Naive thymus-derived CD8-positive, alpha-beta T cell (primary cell): ENCODE results near the gene MTR. TPM values are rescaled to one million over a fixed set of nuclear protein-coding genes. Genes with fewer than 3 reads are reported as not detected.
A peak's percentile ranks its signal among the peaks of the same experiment; 100 is the strongest.

Experiments used
- ATAC-seq, 2 donors: fragments of 150-1000 bp; cut with Tn5 transposase in 1 of 2; sonication (Bioruptor Pico), chemical (Tn5 transposase) in 1 of 2; 1 replicate in 1 of 2; 2 replicates in 1 of 2; pipeline ENCODE4 v1.10.0; 2021; ENCODE audit warnings: mild to moderate bottlenecking in 2 of 2, moderate library complexity in 2 of 2
- POLR2A ChIA-PET: fragments of 350-600 bp; sonication (Branson Sonifier 250); formaldehyde crosslinking; loops from one replicate; lab custom pipeline; 2021; ENCODE audit warnings: antibody characterized with exemption; lab: Charles Lee
- DNase-seq, 10 donors: peaks; one replicate each; pipeline versions ENCODE4 v3.0.0 to v3.0.0-alpha.2; 2020 to 2022
- H3K27ac Mint-ChIP-seq, 10 donors: one replicate each; pipeline ENCODE4 v1.8.0; 2020 to 2022; ENCODE audit warnings: mild to moderate bottlenecking in 10 of 10, mixed read lengths in 10 of 10, moderate library complexity in 4 of 10, inconsistent platforms in 1 of 10
- H3K27me3 Mint-ChIP-seq, 5 donors: one replicate each; pipeline ENCODE4 v1.8.0; 2021 to 2022; ENCODE audit warnings: mixed read lengths in 5 of 5
- H3K36me3 Mint-ChIP-seq, 3 donors: one replicate each; pipeline ENCODE4 v1.8.0; 2020 to 2022; ENCODE audit warnings: mixed read lengths in 3 of 3, mild to moderate bottlenecking in 2 of 3, inconsistent platforms in 1 of 3
- H3K4me1 Mint-ChIP-seq, 4 donors: one replicate each; pipeline ENCODE4 v1.8.0; 2021 to 2022; ENCODE audit warnings: mixed read lengths in 4 of 4
- H3K4me3 Mint-ChIP-seq, 10 donors: one replicate each; pipeline ENCODE4 v1.8.0; 2020 to 2022; ENCODE audit warnings: mild to moderate bottlenecking in 10 of 10, mixed read lengths in 10 of 10, moderate library complexity in 6 of 10, inconsistent platforms in 1 of 10
- H3K9me3 Mint-ChIP-seq, 9 donors: one replicate each; pipeline ENCODE4 v1.8.0; 2020 to 2022; ENCODE audit warnings: mixed read lengths in 9 of 9, mild to moderate bottlenecking in 3 of 9, inconsistent platforms in 1 of 9, moderate library complexity in 1 of 9
- polyA plus RNA-seq, 3 donors: library from polyadenylated mRNA; unstranded; fragments of 300-500 nt; fragmentation: Illumina TruSeq; gene quantifications; one replicate each; pipeline ENCODE4 v1.2.3, GENCODE V29; 2021
- total RNA-seq, 8 experiments: library from RNA in 2 of 8; stranded (reverse) in 2 of 8; gene quantifications; one replicate each; pipeline ENCODE4 v1.2.3 and lab custom pipeline; 2021 to 2026

MTR gene
- total and polyA plus RNA-seq, 5 experiments from 2014 or later, result 14.8 to 67.9 (median 25.6) TPM

GRCh38 chr1:236760480-236760879 is 34.6 kb upstream of the MTR start:
- no peaks in the 10 kb centered on the region for H3K36me3 Mint-ChIP-seq
- POLR2A ChIA-PET, result no interaction called here
- no peaks in the 10 kb centered on the region for H3K9me3 Mint-ChIP-seq
- no peak overlapping the region for H3K27ac Mint-ChIP-seq
- no peak for DNase-seq
- H3K4me1 Mint-ChIP-seq, result peaks cover 1 to 6% (median 2%) of the 10 kb centered on the region in 4 donors
- peaks cover 0 to 17% (median 0%) of the 10 kb centered on the region in 5 donors for H3K27me3 Mint-ChIP-seq
- H3K4me3 Mint-ChIP-seq, result no peak overlapping the region
- ATAC-seq, result no peak

DNA sequence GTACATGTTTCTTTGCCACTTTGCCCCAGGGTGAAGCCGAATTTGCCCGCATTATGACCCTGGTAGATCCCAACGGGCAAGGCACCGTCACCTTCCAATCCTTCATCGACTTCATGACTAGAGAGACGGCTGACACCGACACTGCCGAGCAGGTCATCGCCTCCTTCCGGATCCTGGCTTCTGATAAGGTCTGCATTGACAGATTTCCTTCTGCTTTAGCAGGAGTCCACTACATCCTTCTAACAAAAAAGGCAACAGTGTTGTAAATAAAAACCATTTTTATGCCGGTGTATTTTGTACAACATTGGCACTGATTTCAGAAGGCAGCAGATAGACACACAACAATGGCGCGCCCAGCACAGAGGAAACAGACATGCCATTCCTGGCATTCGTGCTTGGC is 34.1 kb upstream of the MTR start:
- H3K27ac Mint-ChIP-seq, result no peak overlapping the region
- POLR2A ChIA-PET, result no interaction called here
- no peaks in the 10 kb centered on the region for H3K36me3 Mint-ChIP-seq
- peaks cover 0 to 22% (median 2%) of the 10 kb centered on the region in 5 donors for H3K27me3 Mint-ChIP-seq
- ATAC-seq, result no peak
- DNase-seq, result no peak
- H3K4me1 Mint-ChIP-seq, result peaks cover 1 to 6% (median 2%) of the 10 kb centered on the region in 4 donors
- H3K4me3 Mint-ChIP-seq, result no peak overlapping the region
- no peaks in the 10 kb centered on the region for H3K9me3 Mint-ChIP-seq

DNA sequence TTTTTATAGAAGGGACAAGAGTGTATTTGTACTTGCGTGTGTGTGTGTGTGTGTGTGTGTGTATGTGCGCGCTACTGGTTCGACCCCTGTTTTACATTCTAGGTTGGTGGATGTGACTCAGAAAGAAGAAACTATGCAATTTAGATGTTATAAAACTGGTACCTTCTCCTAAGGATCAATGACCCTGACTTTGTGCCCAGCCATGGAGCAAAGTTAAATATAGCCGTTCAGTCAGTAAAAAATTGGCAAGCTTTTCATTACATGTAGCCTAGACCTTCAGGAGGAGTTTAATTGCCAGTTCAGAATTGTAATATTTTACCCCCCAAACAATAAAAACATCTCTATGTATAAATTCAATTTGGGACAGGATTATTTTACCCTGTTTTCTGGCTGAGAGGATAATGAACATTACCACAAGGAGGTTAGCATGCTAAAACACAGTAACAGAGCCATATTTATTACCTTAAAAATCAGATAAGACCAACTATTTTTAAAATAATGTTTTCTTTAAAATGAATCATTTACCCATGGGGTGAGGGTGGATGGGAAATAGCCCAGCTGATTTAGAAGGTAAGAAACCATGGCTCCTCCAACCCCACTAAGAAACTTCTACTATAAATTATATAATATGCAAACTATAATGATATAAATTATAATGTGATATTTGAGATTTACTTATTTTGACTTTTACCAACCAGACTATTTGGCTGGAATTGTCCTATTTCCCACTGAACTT is 33.5 kb upstream of the MTR start:
- POLR2A ChIA-PET, result no interaction called here
- peaks cover 0 to 25% (median 2%) of the 10 kb centered on the region in 5 donors for H3K27me3 Mint-ChIP-seq
- no peak overlapping the region for H3K4me3 Mint-ChIP-seq
- no peaks in the 10 kb centered on the region for H3K9me3 Mint-ChIP-seq
- no peak overlapping the region for H3K27ac Mint-ChIP-seq
- H3K4me1 Mint-ChIP-seq, result peaks cover 1 to 6% (median 2%) of the 10 kb centered on the region in 4 donors
- no peaks in the 10 kb centered on the region for H3K36me3 Mint-ChIP-seq
- ATAC-seq (no peak), DNase-seq (no peak)

GRCh38 chr1:236762410-236762809 is 32.7 kb upstream of the MTR start:
- Mint-ChIP-seq H3K36me3 (no peaks in the 10 kb centered on the region), H3K4me1 (peaks cover 1 to 6% (median 2%) of the 10 kb centered on the region in 4 donors), H3K9me3 (no peaks in the 10 kb centered on the region), H3K27ac (no peak overlapping the region), H3K4me3 (no peak overlapping the region), H3K27me3 (peaks cover 0 to 25% (median 2%) of the 10 kb centered on the region in 5 donors)
- ATAC-seq (no peak), DNase-seq (no peak)
- POLR2A ChIA-PET, result no interaction called here

GRCh38 chr1:236765831-236766230 is 29.3 kb upstream of the MTR start:
- ATAC-seq (no peak), DNase-seq (no peak)
- Mint-ChIP-seq H3K4me1 (no peaks in the 10 kb centered on the region), H3K27ac (no peak overlapping the region), H3K27me3 (peaks cover 3 to 48% (median 14%) of the 10 kb centered on the region in 5 donors), H3K36me3 (no peaks in the 10 kb centered on the region), H3K4me3 (no peak overlapping the region), H3K9me3 (no peaks in the 10 kb centered on the region)
- POLR2A ChIA-PET, result no interaction called here

GRCh38 chr1:236766506-236766905 is 28.6 kb upstream of the MTR start:
- POLR2A ChIA-PET, result no interaction called here

DNA sequence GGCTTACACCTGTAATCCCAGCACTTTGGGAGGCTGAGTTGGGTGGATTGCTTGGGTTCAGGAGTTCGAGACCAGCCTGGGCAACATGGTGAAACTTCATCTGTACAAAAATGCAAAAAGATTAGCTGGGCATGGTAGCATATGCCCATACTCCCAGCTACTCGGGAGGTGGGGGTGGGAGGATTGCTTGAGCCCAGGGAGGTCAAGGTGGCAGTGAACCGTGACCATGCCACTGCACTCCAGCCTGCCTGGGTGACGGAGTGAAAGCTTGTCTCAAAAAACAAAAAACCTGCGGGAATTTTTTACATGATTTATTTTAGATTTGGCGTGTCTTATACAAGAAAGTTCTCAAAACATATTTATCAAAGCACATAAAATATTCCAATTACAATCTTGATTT is 27.8 kb upstream of the MTR start:
- peaks cover 3 to 56% (median 14%) of the 10 kb centered on the region in 5 donors for H3K27me3 Mint-ChIP-seq
- POLR2A ChIA-PET, result no interaction called here

More at GRCh38 chr1:236766506-236766905, 28.6 kb upstream of the MTR start:
- H3K27me3 Mint-ChIP-seq, result peaks cover 3 to 55% (median 14%) of the 10 kb centered on the region in 5 donors
- no peaks in the 10 kb centered on the region for H3K4me1 Mint-ChIP-seq
- no peak overlapping the region for H3K27ac Mint-ChIP-seq
- H3K4me3 Mint-ChIP-seq, result no peak overlapping the region
- ATAC-seq (no peak), DNase-seq (no peak)
- H3K9me3 Mint-ChIP-seq, result no peaks in the 10 kb centered on the region
- H3K36me3 Mint-ChIP-seq, result no peaks in the 10 kb centered on the region

GRCh38 chr1:236768601-236769000 is 26.5 kb upstream of the MTR start:
- Mint-ChIP-seq H3K4me1 (no peaks in the 10 kb centered on the region), H3K27ac (no peak overlapping the region), H3K9me3 (no peaks in the 10 kb centered on the region), H3K27me3 (peaks cover 3 to 56% (median 14%) of the 10 kb centered on the region in 5 donors), H3K36me3 (no peaks in the 10 kb centered on the region), H3K4me3 (no peak overlapping the region)
- POLR2A ChIA-PET, result interaction anchor here (0.6 kb wide), 1 partner anchor 24 kb away, joined by 11 read pairs; no protein-coding TSS in a partner anchor
- no peak for ATAC-seq
- no peak for DNase-seq

More for the DNA sequence above, 27.8 kb upstream of the MTR start:
- Mint-ChIP-seq H3K36me3 (no peaks in the 10 kb centered on the region), H3K4me3 (no peak overlapping the region), H3K4me1 (no peaks in the 10 kb centered on the region), H3K9me3 (no peaks in the 10 kb centered on the region), H3K27ac (no peak overlapping the region)
- no peak for DNase-seq
- no peak for ATAC-seq

DNA sequence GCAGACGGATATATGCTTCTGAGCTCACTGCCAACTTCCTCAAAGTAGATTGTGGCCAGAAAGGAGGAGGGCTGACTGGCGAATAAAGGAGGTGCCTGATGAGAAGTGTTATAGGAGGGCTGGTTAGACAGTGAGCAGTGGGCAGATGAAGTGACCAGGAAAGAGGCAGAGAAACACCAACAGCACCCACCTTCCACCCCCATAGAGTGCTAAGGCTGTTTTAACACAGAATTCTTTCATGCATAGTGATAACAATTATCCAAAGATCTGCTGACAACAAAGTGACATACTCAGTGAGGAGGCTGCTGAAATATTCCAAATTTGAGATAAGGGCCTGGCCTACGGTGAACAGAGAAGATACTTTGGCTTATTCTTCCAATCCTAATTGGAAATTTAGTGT is 21.2 kb upstream of the MTR start:
- no peaks in the 10 kb centered on the region for H3K4me1 Mint-ChIP-seq
- H3K27me3 Mint-ChIP-seq, result peaks cover 2 to 42% (median 23%) of the 10 kb centered on the region in 5 donors
- peak overlapping the region in 1 of 10 donors; percentile 77 for H3K27ac Mint-ChIP-seq
- DNase-seq, result no peak
- POLR2A ChIA-PET, result no interaction called here
- H3K9me3 Mint-ChIP-seq, result peaks cover 4 to 16% (median 9%) of the 10 kb centered on the region in 9 donors
- no peak overlapping the region for H3K4me3 Mint-ChIP-seq
- peaks cover 0 to 17% (median 8%) of the 10 kb centered on the region in 3 donors for H3K36me3 Mint-ChIP-seq
- no peak for ATAC-seq

DNA sequence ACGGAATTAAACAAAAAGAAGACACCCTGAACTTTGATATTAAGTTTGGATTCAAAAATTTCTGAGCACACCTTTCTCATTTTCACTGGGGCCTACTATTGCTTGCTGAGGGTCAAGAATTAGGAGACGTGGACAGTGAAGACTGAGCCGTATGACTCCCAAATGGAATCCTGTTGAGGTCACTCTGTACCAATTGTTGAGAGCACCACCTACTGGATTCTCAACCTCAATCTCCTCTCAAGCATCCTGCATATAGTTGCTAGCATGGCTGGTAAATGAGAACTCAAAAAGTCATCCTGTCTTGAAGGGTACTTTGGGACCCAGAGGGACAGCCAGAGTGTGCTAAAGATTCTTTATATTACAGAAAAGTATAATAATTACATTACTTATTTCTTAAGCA is 20.2 kb upstream of the MTR start:
- POLR2A ChIA-PET, result no interaction called here
- Mint-ChIP-seq H3K36me3 (peaks cover 0 to 23% (median 17%) of the 10 kb centered on the region in 3 donors), H3K4me3 (no peak overlapping the region), H3K27me3 (peaks cover 6 to 42% (median 16%) of the 10 kb centered on the region in 5 donors), H3K27ac (no peak overlapping the region), H3K4me1 (no peaks in the 10 kb centered on the region), H3K9me3 (peaks cover 10 to 26% (median 15%) of the 10 kb centered on the region in 9 donors)
- no peak for DNase-seq
- no peak for ATAC-seq

- H3K4me1 Mint-ChIP-seq, result no peaks in the 10 kb centered on the region
- ATAC-seq (no peak), DNase-seq (no peak)
- H3K4me3 Mint-ChIP-seq, result no peak overlapping the region
- POLR2A ChIA-PET, result no interaction called here
- H3K36me3 Mint-ChIP-seq, result peaks cover 0 to 23% (median 20%) of the 10 kb centered on the region in 3 donors
- H3K27ac Mint-ChIP-seq, result peak overlapping the region in 2 of 10 donors; percentile 0 to 31
- peaks cover 6 to 32% (median 12%) of the 10 kb centered on the region in 5 donors for H3K27me3 Mint-ChIP-seq
- H3K9me3 Mint-ChIP-seq, result peaks cover 10 to 26% (median 16%) of the 10 kb centered on the region in 9 donors
Observed at GRCh38 chr1:236779312-236779711, 15.8 kb upstream of the MTR start.

DNA sequence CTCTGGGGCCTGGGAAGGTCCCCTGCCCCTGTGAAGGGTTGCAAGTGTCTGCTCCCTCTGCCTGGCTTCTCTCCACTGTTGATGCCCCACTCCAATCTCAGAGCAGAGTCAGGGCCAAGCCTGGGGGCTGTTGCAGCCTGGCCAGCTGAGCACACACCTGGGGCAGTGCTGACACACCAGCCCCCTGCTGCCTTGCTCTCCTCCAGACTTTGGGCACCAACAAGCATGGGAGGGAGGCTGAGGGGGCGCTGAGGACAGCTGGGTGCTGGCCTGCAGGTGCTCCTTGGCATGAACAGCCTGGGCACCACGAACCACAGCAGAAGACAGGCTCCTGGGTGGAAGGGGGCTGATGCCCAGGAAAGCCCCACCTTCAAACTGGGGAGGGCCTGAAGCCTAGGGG is 9.6 kb upstream of the MTR start:
- POLR2A ChIA-PET, result no interaction called here
- no peak overlapping the region for H3K4me3 Mint-ChIP-seq
- no peaks in the 10 kb centered on the region for H3K36me3 Mint-ChIP-seq
- DNase-seq, result no peak
- H3K9me3 Mint-ChIP-seq, result no peaks in the 10 kb centered on the region
- H3K27ac Mint-ChIP-seq, result no peak overlapping the region
- ATAC-seq, result no peak
- peaks cover 0 to 2% (median 0%) of the 10 kb centered on the region in 5 donors for H3K27me3 Mint-ChIP-seq
- H3K4me1 Mint-ChIP-seq, result no peaks in the 10 kb centered on the region

DNA sequence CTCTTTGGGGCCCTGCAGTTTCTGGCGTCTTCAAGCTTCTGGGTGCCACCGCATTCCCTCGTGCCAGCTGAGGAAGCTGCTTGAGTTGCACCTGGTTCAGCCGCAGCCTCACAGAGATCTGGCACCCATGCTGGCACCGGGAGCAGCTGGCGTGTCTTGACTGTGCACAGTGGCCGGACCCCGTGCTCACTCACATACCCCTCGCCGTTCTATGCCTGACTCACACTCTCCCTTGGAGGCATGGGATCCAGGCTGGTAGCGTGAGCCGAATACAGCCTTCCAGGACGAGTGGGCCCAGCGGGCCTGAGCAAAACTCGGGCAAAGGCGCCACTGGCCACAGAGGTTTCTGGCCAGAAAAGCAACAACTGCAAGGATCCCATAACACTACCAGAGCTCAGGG is 8.6 kb upstream of the MTR start:
- no peak for DNase-seq
- H3K9me3 Mint-ChIP-seq, result no peaks in the 10 kb centered on the region
- peaks cover 0 to 2% (median 0%) of the 10 kb centered on the region in 5 donors for H3K27me3 Mint-ChIP-seq
- no peaks in the 10 kb centered on the region for H3K36me3 Mint-ChIP-seq
- no peaks in the 10 kb centered on the region for H3K4me1 Mint-ChIP-seq
- no peak for ATAC-seq
- POLR2A ChIA-PET, result interaction anchor here (0.9 to 1.0 kb wide), 2 partner anchors 9 to 10 kb away, joined by 3 to 4 read pairs; partner anchors contain the start of gene MTR
- H3K4me3 Mint-ChIP-seq, result no peak overlapping the region
- no peak overlapping the region for H3K27ac Mint-ChIP-seq
